GM12878 (cell line): Measurements from ENCODE around the gene STK39. TPM values are rescaled to one million over a fixed set of nuclear protein-coding genes. Genes with fewer than 3 reads are reported as not detected.

Source experiments
- ATAC-seq: fragments of 200-7000 bp; cut with Tn5 transposase; 3 replicates; pipeline ENCODE4 v1.9.1; 2020; ENCODE audit warnings: mild to moderate bottlenecking, moderate library complexity
- BruUV-seq: library from RNA; stranded (reverse); fragments of 400-500 nt; replicated peaks from 2 replicates; lab custom pipeline; 2021; lab: Mats Ljungman, UMichigan
- CTCF ChIA-PET: fragments of 300-600 bp; sonication (Branson Sonifier 250); formaldehyde crosslinking; extraction: SDS; loops from one replicate; lab custom pipeline; 2021; ENCODE audit warnings: inconsistent platforms; lab: Yijun Ruan, JAX
- POLR2A ChIA-PET: fragments of 350-600 bp; formaldehyde crosslinking; extraction: SDS; loops from one replicate; lab custom pipeline; 2021; ENCODE audit warnings: inconsistent platforms; lab: Charles Lee
- RAD21 ChIA-PET: fragments of 300-600 bp; sonication (Branson Sonifier 250); formaldehyde crosslinking; loops from one replicate; lab custom pipeline; 2023; ENCODE audit warnings: antibody characterized with exemption; ENCODE audit not compliant: unreplicated experiment; lab: Charles Lee
- SMC1A ChIA-PET: fragments of 300-600 bp; sonication (Branson Sonifier 250); formaldehyde crosslinking; loops from one replicate; lab custom pipeline; 2023; ENCODE audit not compliant: unreplicated experiment, uncharacterized antibody; lab: Charles Lee
- DNase-seq: peaks from one replicate; pipeline ENCODE4 v3.0.0-alpha.2; 2011; ENCODE audit warnings: low read depth, low spot score
- FAIRE-seq: peaks from 3 replicates; lab custom pipeline; 2011; peaks lifted over from hg19 to GRCh38; lab: Jason Lieb, UNC
- H2AFZ ChIP-seq: 2 replicates; pipeline ENCODE4 v1.6.0; 2011; ENCODE audit warnings: low read depth, low read length, control low read depth; ENCODE audit not compliant: control insufficient read depth
- H3K27ac ChIP-seq: 2 replicates; pipeline ENCODE4 v1.5.1; 2011; ENCODE audit warnings: control low read depth; ENCODE audit not compliant: control insufficient read depth, insufficient read depth
- H3K27me3 ChIP-seq, 2 experiments: replicated peaks in 1 of 2; 2 replicates each; pipeline versions ENCODE4 v1.6.0 to v1.6.1; 2011; ENCODE audit warnings: low read length in 1 of 2; ENCODE audit not compliant: control insufficient read depth in 2 of 2, insufficient read depth in 2 of 2
- H3K36me3 ChIP-seq, 2 experiments: 2 replicates each; pipeline ENCODE4 v1.5.1; 2011; ENCODE audit warnings: low read length in 1 of 2; ENCODE audit not compliant: control insufficient read depth in 2 of 2, insufficient read depth in 2 of 2
- H3K4me1 ChIP-seq: 2 replicates; pipeline ENCODE4 v1.6.1; 2011; ENCODE audit warnings: mild to moderate bottlenecking, low read length, moderate library complexity, mixed read lengths; ENCODE audit not compliant: control insufficient read depth, insufficient read depth
- H3K4me2 ChIP-seq: 2 replicates; pipeline ENCODE4 v1.6.0; 2011; ENCODE audit warnings: control low read depth; ENCODE audit not compliant: control insufficient read depth, insufficient read depth
- H3K4me3 ChIP-seq: fragments of 200-600 bp; sonication (generic); 2 replicates; pipeline ENCODE4 v1.5.1; 2016
- H3K79me2 ChIP-seq: 2 replicates; pipeline ENCODE4 v1.6.0; 2011; ENCODE audit warnings: low read length; ENCODE audit not compliant: control insufficient read depth, insufficient read depth
- H3K9ac ChIP-seq: 2 replicates; pipeline ENCODE4 v1.8.0; 2011; ENCODE audit warnings: low read length, control low read depth, mixed read lengths; ENCODE audit not compliant: control insufficient read depth, insufficient read depth
- H3K9me3 ChIP-seq: replicated peaks from 3 replicates; pipeline ENCODE4 v1.5.1; 2011; ENCODE audit warnings: mild to moderate bottlenecking, low read length; ENCODE audit not compliant: control insufficient read depth, insufficient read depth
- H4K20me1 ChIP-seq: 2 replicates; pipeline ENCODE4 v1.6.0; 2011; ENCODE audit not compliant: control insufficient read depth, insufficient read depth
- BRCA1 ChIP-seq: IDR thresholded peaks from 2 replicates; pipeline ENCODE4 v1.6.1; 2011; ENCODE audit warnings: low read depth, low read length, improper control_type of control experiment
- CBFB ChIP-seq: IDR thresholded peaks from 2 replicates; pipeline ENCODE4 v1.6.1; 2016; ENCODE audit warnings: antibody characterized with exemption, low read depth
- CEBPB ChIP-seq, 2 experiments: fragments of 150-350 bp in 1 of 2; IDR thresholded peaks; 2 replicates each; pipeline ENCODE4 v1.6.1; 2012 to 2014; ENCODE audit warnings: low read depth in 2 of 2, low read length in 2 of 2, borderline replicate concordance in 1 of 2, inconsistent platforms in 1 of 2
- CREM ChIP-seq: IDR thresholded peaks from 2 replicates; pipeline ENCODE4 v1.6.1; 2014; ENCODE audit warnings: antibody characterized with exemption, low read depth
- GATAD2B ChIP-seq: fragments of 450-650 bp; conservative IDR thresholded peaks from 2 replicates; pipeline ENCODE4 v1.6.1; 2017; ENCODE audit warnings: low read depth, mild to moderate bottlenecking, moderate library complexity
- HDAC6 ChIP-seq: fragments of 200-600 bp; sonication (generic); IDR thresholded peaks from one replicate; pipeline ENCODE4 v1.8.0; 2017; ENCODE audit warnings: antibody characterized with exemption; ENCODE audit not compliant: unreplicated experiment
- JUNB ChIP-seq: IDR thresholded peaks from 2 replicates; pipeline ENCODE4 v1.6.1; 2016; ENCODE audit warnings: antibody characterized with exemption, mild to moderate bottlenecking
- MEF2A ChIP-seq: IDR thresholded peaks from 2 replicates; pipeline ENCODE4 v1.6.1; 2011; ENCODE audit warnings: low read depth, mild to moderate bottlenecking, low read length, moderate library complexity; ENCODE audit not compliant: insufficient read depth
- NFIC ChIP-seq: IDR thresholded peaks from 2 replicates; pipeline ENCODE4 v1.6.1; 2012; ENCODE audit warnings: low read depth, mild to moderate bottlenecking, inconsistent platforms, low read length, moderate library complexity
- NFYA ChIP-seq: IDR thresholded peaks from 2 replicates; pipeline ENCODE4 v1.6.1; 2011; ENCODE audit warnings: low read depth, mild to moderate bottlenecking, low read length, improper control_type of control experiment, borderline replicate concordance
- NR2C2 ChIP-seq: IDR thresholded peaks from 2 replicates; pipeline ENCODE4 v1.6.1; 2011; ENCODE audit warnings: borderline replicate concordance, low read depth; ENCODE audit not compliant: control insufficient read depth, insufficient read length
- RUNX3 ChIP-seq: IDR thresholded peaks from 2 replicates; pipeline ENCODE4 v1.6.1; 2012; ENCODE audit warnings: low read length, inconsistent platforms
- TCF7 ChIP-seq: IDR thresholded peaks from 2 replicates; pipeline ENCODE4 v1.6.1; 2014; ENCODE audit warnings: antibody characterized with exemption, borderline replicate concordance
- ZNF207 ChIP-seq: fragments of 450-650 bp; IDR thresholded peaks from 2 replicates; pipeline ENCODE4 v1.6.1; 2014; ENCODE audit warnings: antibody characterized with exemption, mild to moderate bottlenecking, borderline replicate concordance
- in situ Hi-C: fragments of 300-500 bp; cut with MboI; formaldehyde crosslinking; loops from 9 replicates; pipeline ENCODE4 v1.14.3; 2018; ENCODE audit warnings: mixed read lengths
- intact Hi-C: fragments of 100-400 bp; cut with micrococcal nuclease; formaldehyde crosslinking; loops from one replicate; pipeline ENCODE4 v1.14.2; 2022; ENCODE audit not compliant: unreplicated experiment
- polyA plus RNA-seq, 11 experiments: library from polyadenylated mRNA; depleted of rRNA in 4 of 11; unstranded in 6 of 11; stranded (reverse) in 5 of 11; fragments of >200 nt; fragmentation: Nextera tagmentation in 4 of 11; fragmentation: Illumina TruSeq in 1 of 11; extraction: Ambion mirVana in 4 of 11; extraction: Trizol in 1 of 11; gene quantifications; 1 replicate in 1 of 11; 2 replicates in 10 of 11; pipeline versions ENCODE4 v1.2.1 to v1.2.3, GENCODE V29; 2011 to 2016; ENCODE audit warnings: inconsistent platforms in 2 of 11, missing spikeins in 2 of 11, low read depth in 1 of 11
- total RNA-seq, 4 experiments: library from RNA; depleted of rRNA in 3 of 4; stranded (reverse); fragments of >200 nt in 3 of 4; fragmentation: Illumina TruSeq in 1 of 4; extraction: Trizol in 1 of 4; gene quantifications; 2 replicates each; pipeline versions ENCODE4 v1.2.1 to v1.2.3, GENCODE V29; 2013 to 2021
- TF ChIP-seq, protein P1 (sequence below): fragments of 450-650 bp; IDR thresholded peaks from 2 replicates; pipeline ENCODE4 v1.6.1; 2017; ENCODE audit warnings: mild to moderate bottlenecking, low read depth, inconsistent platforms; ENCODE audit not compliant: poor library complexity, severe bottlenecking
- TF ChIP-seq, protein P2 (sequence below): fragments of 450-650 bp; IDR thresholded peaks from 2 replicates; pipeline ENCODE4 v1.6.1; 2017; ENCODE audit warnings: borderline replicate concordance

Gene STK39
- total and polyA plus RNA-seq, 10 of the 15 experiments (the other 5 are each of a cell fraction or from before 2014, with no cell fraction given), result 0.03 to 0.21 (median 0.07) TPM; not detected in 5

DNA sequence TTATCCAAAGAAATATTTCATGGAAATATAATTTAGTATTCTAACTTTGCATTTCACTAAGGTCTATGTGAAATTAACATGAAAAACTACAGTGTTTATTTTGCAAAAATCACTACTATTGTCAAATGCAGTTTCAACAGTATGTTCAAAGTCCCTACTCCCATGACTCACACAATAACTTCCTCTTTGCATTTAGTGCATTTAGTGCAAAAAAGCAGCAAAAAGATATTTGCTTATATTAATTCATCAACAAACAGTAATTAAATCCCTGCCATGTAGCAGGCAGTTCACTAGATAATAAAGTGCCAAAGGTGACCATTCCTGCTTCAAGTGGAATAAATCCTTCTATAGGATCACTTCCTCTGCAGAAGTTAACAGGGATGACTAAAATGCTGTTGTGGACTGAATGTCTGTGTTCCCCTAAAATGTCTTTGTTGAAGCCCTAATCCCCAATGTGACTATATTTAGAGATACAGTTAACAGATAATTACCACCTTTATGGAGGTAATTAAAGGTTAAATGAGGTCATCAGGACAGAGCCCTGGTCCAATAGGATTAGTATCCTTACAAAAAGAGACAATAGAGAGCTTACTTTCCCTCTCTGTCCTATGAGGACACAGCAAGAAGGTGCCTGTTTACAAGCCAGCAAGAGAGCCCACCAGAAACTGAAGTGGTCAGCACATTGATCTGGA is 61.7 kb downstream of the STK39 start:
- Histone ChIP-seq H2AFZ (no peak overlapping the region), H4K20me1 (no peaks in the 10 kb centered on the region), H3K9ac (no peak overlapping the region), H3K4me2 (no peak overlapping the region), H3K27me3 (peaks cover 0 to 2% of the 10 kb centered on the region in 2 experiments; a peak in 3 of 4 replicates), H3K36me3 (no peaks in the 10 kb centered on the region), H3K79me2 (no peaks in the 10 kb centered on the region), H3K27ac (no peak overlapping the region), H3K4me1 (no peaks in the 10 kb centered on the region), H3K4me3 (no peak overlapping the region), H3K9me3 (no peaks in the 10 kb centered on the region)
- intact Hi-C loops (no loop called here), in situ Hi-C loops (no loop called here)
- ChIA-PET SMC1A (no interaction called here), POLR2A (no interaction called here), CTCF (no interaction called here), RAD21 (no interaction called here)
- FAIRE-seq, result no peak
- no TSS peak for BruUV-seq
- TF ChIP-seq JUNB, result no peak
- TF ChIP-seq, protein P1, sequence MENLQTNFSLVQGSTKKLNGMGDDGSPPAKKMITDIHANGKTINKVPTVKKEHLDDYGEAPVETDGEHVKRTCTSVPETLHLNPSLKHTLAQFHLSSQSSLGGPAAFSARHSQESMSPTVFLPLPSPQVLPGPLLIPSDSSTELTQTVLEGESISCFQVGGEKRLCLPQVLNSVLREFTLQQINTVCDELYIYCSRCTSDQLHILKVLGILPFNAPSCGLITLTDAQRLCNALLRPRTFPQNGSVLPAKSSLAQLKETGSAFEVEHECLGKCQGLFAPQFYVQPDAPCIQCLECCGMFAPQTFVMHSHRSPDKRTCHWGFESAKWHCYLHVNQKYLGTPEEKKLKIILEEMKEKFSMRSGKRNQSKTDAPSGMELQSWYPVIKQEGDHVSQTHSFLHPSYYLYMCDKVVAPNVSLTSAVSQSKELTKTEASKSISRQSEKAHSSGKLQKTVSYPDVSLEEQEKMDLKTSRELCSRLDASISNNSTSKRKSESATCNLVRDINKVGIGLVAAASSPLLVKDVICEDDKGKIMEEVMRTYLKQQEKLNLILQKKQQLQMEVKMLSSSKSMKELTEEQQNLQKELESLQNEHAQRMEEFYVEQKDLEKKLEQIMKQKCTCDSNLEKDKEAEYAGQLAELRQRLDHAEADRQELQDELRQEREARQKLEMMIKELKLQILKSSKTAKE, result no peak
- TF ChIP-seq BRCA1, result no peak
- no peak for TF ChIP-seq TCF7
- TF ChIP-seq CREM, result no peak
- TF ChIP-seq CEBPB (IDR thresholded peaks at IDR 0.05; ENCODE audit: borderline replicate concordance in 1 of 2, low read depth in 2 of 2, low read length in 2 of 2), result no peak
- TF ChIP-seq RUNX3, result no peak
- no peak for TF ChIP-seq ZNF207
- TF ChIP-seq NR2C2, result no peak
- TF ChIP-seq CBFB, result no peak
- no peak for TF ChIP-seq GATAD2B
- no peak for TF ChIP-seq MEF2A
- TF ChIP-seq, protein P2, sequence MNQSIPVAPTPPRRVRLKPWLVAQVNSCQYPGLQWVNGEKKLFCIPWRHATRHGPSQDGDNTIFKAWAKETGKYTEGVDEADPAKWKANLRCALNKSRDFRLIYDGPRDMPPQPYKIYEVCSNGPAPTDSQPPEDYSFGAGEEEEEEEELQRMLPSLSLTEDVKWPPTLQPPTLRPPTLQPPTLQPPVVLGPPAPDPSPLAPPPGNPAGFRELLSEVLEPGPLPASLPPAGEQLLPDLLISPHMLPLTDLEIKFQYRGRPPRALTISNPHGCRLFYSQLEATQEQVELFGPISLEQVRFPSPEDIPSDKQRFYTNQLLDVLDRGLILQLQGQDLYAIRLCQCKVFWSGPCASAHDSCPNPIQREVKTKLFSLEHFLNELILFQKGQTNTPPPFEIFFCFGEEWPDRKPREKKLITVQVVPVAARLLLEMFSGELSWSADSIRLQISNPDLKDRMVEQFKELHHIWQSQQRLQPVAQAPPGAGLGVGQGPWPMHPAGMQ, result no peak
- no peak for TF ChIP-seq NFYA
- no peak for TF ChIP-seq NFIC
- TF ChIP-seq HDAC6, result no peak
- ATAC-seq, result no peak
- no peak for DNase-seq
